Hepatic stellate cell (primary cell): Measurements from ENCODE around the gene RAB10.
A peak's percentile ranks its signal among the peaks of the same experiment; 100 is the strongest.
"Not testable (repeated sequence)": the region's sequence is repeated elsewhere in the genome, so short reads cannot be mapped to it uniquely, and the experiment has no call there.

Source experiments
- DNase-seq: peaks from one replicate; pipeline ENCODE4 v3.0.0; 2011; ENCODE audit warnings: low spot score

RAB10 gene

DNA sequence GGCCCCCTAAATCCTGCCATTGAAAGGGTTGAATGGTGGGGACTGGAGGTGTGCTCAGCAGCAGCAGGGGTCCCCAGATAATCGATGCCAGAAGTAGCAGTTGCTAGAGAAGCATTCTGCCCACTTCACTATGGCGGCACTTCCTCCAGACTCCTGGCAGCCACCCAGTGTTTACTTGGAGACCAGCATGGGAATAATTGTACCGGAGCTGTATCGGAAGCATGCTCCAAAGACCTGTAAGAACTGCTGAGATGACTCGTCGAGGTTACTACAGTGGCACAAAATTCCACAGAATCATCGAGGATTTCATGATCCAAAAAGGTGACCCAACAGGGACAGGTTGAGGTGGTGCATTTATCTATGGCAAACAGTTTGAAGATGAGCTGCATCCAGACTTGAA lies 128.0 kb downstream of the RAB10 start:
- no peak for DNase-seq

DNA sequence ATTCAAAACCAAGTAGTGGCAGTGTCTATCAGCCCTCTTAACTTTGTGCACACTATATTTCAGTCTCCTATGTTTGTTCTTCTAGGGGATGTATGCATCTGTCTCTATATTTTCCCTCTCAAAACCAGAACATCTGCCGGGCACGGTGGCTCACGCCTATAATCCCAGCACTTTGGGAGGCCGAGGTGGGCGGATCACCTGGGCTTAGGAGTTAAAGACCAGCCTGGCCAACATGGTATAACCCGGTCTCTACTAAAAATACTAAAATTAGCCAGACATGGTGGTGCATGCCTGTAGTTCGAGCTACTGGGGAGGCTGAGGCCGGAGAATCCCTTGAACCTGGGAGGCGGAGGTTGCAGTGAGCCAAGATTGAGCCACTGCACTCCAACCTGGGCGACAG lies 129.1 kb downstream of the RAB10 start:
- DNase-seq, result no peak

DNA sequence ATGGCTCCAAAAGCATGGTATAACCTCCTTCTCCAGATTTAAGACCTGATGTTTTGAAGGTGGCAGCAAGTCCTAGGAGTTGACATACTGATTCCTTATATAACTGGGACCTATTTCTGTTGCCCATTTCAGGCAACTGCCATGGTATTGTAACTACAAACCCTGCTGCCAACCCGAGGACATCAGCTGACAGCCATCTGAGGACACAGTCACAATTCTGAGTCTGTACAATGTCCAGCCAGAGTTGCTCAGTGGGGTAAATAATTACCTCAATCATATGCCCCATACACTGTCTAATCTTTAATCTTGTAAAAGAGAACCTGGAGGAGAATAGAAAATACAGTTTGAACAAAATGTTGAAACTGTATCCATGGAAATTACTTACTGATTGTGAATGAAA lies 130.3 kb downstream of the RAB10 start:
- DNase-seq, result no peak

DNA sequence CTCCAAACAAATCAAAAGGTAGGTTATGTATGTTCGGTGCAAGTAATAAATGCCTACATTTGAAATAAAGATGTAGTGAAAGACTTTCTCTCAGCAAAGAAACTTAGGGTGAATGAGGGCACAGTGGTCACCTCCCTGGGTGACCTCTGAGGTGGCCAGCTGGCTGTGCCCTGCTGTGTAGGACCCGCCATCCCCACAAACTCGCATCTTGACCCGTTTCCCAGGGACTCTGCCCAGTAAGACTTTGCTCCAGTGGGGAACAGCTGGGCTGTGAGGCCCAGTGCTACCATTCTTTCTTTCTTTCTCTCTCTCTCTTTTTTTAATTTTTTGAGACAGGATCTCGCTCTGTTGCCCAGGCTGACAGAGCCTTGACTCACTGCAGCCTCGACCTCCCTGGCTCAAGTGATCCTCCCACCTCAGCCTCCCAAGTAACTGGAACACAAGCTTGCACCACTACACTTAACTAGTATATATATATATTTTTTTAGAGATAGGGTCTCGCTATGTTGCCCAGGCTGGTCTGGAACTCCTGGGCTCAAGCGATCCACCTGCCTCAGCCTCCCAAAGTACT lies 130.8 kb downstream of the RAB10 start:
- no peak for DNase-seq

DNA sequence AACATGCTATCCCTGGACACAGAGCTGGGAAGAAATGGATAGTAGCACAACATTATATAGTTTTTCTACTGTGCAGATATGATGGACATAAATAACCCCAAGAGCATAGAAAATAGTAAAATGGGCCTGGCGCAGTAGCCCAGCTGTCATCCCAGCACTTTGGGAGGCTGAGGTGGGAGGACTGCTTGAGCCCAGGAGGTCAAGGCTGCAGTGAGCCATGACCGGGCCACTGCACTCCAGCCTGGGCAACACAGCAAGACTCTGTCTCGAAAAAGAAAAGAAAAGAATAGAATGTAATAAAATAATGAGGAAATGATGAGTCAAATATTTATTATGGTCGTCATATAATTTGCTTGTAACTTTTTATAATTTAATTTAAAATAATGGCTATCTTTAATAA lies 131.5 kb downstream of the RAB10 start:
- DNase-seq, result no peak

DNA sequence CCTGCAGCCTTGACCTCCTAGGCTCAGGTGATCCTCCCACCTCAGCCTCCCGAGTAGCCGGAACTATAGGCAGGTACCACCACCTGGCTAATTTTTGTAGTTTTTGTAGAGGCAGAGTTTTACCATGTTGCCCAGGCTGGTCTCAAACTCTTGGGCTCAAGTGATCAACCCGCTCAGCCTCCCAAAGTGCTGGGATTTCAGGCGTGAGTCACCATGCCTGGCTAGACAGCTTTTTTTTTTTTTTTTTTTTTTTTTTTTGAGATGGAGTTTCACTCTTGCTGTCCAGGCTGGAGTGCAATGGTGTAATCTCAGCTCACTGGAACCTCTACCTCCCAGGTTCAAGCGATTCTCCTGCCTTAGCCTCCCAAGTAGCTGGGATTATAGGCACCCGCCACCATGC lies 132.7 kb downstream of the RAB10 start:
- not testable (repeated sequence) for DNase-seq

DNA sequence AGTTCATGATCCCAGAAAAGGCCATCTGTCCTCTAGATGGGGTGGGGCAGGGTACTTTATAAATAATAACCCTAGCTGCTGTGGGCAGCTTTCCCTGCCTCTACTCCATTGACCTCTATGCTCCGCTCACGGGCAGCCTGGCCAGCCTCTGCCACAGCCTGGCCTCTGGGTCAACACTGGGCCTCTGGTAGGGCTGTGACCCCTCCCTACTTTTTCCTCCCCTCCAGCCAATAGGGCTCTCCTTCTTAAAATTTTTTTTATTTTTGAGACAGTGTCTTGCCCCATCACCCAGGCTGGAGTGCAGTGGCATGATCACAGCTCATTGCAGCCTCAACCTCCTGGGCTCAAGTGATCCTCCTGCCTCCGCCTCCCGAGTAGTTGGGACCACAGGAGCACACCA lies 134.9 kb downstream of the RAB10 start:
- no peak for DNase-seq

DNA sequence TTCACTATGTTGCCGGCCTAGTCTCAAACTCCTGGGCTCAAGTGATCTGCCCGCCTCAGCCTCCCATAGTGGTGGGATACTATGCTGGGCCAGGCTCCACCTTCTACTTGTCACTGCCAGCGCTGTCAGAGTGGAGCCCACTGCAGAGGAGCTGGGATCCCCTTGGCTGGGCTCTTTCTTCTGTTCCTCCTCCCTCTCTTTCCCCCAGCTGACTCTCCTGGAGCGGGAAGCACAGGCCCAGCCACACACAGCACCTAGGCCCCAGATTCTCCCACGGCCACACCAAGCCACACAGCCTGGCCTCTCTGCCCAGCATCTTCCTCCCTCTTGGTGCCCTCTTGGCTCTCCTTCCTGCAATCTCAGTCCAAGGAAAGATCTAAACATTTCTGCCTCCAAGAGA lies 135.3 kb downstream of the RAB10 start:
- no peak for DNase-seq

DNA sequence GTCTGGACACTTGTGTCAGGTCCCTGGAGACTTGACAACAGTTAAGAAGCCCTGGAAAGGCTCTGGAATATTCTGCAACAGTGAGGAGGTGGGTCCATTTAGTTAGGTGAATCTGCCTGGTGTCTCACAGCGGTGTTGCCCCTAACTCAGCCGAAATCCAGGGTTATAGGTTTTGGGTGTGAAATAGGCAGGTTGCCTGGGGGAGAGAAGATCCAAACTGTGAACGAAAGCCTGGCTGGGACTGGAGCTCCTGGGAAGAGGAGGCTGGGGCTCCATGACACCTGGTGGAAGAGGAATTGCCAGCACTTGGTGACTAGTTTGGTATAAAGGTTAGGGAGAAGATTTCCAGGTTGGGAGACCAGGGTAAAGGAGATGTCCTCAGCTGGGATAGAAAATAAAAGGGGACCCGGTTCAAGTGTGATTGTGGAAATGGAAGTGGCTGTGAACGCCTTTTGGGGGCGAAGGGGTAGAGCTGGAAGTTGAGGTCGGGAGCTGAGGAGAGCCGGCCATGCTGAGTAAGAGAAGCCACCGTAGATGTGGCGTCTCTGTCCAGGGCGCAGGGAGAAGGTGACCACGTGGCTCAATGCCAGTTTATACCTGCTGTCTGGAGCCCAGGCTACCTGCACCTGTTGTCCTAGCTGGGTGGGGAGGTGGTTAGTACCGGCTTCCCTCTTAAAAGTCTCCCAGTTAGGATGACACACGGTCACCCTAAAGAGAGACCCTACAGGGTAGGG lies 136.0 kb downstream of the RAB10 start:
- no peak for DNase-seq

DNA sequence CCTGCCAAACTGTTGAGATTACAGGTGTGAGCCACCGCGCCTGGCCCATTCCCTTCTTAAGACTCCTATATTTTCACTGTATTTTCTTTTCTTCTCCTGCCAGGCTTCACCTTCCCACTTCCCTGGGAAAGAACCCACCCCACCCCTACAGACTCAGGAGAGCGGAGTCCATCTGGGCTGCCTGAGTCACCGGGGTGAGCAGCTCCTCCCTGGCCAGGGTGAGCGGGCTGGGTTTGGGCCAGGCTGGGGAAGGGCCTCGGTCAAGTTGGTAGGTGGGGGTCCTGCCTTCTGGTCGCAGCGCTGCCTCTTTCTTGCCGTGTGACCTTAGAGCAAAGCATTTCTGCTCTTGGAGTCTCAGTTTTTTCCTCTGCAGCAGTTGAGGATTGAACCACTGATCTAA lies 136.9 kb downstream of the RAB10 start:
- DNase-seq, result no peak

DNA sequence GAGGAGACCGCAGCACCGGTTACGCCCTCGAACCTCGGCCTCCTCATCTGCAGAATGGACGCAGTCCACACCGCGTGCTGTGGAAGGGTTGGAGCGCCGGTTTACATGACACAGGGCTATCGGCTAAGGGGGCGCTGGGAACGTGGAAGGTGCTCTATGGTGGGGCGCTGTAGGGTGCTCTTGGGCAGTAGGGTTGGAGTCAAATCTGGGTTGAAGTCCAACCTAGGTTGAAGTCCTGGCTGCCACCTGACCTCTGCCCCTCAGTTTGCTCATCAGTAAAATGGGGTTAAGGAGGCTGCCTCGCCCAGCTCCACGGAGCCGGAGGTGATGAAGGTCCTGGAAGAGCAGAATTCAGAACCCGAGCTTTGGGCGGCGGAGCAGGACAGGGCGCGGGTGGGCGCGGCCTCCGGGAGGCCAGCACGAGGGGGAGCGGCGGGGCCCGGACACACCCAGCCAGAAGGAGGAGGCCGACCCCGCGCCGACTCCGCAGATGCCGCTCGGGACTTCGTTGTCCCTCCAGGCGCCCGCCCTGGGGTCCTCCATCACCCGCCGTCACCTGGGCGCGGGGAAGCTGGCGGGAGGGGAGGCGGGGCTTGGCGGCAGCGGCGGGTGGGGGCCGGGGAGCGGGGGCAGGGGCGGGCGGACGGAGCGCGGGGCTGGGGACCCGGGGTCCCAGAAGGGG lies 138.4 kb downstream of the RAB10 start:
- no peak for DNase-seq

DNA sequence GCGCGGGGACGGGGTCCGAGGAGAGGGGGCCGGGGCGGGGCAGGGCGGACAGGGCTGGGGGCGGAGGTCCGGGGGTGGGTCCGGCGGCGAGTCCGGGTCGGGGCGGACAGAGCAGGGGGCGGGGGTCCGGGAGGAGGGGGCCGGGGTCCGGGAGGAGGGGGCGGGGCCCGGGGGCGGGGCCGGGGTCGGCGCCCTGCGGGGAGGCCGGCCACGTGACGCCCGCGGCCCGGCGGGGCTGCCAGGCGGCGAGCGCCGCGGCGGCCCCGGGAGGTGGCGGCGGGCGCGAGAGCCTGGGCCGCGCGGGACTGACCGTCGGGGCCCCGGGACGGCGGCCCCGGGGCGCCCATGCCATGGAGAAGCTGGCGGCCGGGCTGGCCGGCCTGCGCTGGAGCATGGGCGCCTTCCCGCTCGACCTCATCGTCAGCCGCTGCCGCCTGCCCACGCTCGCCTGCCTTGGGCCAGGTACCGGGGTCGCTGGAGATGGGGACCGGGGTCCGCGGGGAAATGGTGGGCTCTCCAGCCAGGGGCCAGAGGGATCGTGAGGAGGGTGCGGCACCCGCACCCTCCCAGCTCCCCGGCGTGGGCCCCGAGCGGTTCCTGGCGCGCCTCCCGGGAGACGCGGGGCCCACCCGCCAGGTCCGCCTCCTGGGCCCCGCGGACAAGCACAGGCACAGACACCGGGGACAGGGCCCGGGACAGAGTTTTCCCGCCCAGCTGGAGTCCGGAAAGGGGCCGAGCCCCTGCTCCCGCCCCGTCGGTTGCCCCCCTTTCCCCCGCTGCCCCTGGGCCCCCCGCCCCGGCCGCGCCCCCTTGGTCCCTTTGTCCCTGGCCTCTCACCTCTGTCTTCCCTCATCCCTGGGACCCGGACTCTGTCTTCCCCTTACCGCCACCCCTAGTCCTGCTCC lies 139.2 kb downstream of the RAB10 start, which contains the start of gene GAREM2:
Gene GAREM2 (plus strand): TSS at position 218 of the 905 bp plus-strand sequence. CDS start 133 bp downstream, at position 351.
- DNase-seq, result no peak

DNA sequence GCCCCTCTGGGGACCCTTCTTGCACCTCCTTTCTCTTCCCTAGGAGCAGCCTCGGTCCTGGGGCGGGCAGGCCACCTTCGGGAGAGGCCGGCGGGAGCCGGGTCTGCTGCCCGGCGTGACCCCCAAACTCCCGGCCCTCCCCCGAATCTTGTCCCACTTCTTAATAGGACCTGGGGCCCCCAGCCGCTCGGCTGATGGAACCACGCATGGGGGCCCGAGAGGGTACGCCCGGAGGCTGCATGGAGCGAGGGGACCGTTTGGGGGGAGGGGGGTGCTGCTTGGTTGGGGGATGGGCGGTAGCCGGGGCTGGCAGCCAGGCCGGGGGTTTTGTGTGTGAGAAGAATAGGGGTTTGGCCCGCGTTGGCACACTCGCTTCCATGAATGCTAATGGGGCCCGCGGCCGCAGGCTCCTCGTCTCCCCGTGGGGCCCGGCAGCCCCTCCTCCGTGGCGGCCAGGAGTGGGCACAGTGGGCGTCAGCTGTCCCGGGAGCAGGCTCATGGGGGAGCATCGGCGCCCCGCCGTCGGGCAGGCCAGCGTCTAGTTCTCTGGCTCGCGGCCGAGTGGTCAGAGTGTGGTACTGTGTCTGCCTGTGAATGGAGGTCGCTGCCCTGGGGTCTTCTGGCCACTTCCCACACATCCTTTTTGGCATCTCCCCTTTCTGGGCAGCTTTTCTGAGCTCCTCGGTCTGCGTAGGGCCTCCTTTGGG lies 140.0 kb downstream of the RAB10 start:
- DNase-seq, result no peak

DNA sequence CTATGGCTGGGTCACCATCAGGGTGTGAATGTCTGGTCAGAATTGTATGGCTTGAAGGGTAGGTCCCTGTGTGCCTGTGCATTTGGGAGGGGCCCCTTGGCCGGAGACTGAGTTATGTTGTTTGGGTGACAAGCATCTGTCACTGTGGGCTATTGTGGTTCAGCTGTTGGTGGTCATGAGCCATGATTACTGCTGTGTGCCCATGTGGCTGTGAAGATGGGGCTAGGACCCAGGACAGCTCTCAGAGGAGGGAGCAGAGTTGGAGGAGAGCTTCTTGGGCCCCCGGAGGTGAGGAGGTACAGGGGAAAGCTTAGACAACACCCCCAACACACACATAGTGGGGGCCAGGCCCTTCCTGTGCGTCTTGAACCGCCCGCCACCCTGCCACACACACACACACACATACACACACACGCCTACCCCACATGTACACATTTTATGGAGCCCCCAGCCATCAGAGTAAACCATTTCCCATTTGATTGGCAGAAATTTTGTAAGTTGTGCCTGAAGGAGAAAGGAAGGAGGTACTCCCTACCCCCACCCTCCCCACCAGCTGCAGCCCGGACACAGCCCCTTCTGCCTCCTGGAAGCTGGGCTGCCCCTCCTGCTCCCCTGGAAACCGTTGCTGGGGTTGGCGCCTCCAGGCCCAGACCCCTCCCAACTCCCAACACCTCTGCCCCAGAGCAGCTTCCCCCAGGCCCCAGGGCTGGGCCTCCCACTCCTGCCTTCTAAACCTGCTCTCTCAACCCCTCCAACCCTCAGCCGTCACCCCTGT lies 141.0 kb downstream of the RAB10 start:
- DNase-seq, result no peak

DNA sequence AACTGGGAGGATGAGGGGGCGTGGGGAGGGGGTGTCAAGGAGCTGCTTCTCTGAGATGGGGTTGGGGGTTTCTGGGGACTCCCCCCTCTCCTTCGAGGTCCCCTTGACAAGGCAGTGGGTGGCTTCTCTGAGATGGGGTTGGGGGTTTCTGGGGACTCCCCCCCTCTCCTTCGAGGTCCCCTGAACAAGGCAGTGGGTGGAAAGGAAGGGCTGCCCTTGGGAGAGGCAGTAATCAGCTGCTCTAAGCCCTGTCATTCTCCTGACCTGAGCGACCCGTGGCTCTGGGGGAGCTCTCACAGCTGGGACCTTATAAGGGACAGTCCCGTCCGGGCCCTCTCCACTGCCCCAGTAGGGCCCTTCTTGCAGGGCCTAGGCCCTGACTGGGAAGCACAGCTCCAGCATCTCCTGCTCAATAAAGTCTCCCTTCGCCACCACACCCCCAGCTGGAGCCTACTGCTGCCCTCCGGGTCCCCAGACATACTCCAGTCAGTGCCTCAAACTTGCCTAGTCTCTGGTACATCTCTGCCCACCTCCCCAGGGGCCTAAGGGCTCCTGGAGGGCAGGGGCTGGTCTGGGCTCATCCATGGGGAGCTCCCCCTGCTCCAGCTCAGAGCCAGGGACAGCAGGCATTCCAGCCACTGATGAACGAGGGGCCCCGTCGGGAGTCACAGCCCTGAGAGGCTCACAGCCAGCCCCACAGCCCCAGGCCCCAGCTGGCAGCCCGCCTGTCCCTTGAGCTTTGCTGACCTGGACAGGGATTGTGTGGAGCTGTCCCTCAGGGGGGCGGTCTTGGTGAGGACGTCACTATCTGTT lies 141.8 kb downstream of the RAB10 start:
- DNase-seq, result no peak

DNA sequence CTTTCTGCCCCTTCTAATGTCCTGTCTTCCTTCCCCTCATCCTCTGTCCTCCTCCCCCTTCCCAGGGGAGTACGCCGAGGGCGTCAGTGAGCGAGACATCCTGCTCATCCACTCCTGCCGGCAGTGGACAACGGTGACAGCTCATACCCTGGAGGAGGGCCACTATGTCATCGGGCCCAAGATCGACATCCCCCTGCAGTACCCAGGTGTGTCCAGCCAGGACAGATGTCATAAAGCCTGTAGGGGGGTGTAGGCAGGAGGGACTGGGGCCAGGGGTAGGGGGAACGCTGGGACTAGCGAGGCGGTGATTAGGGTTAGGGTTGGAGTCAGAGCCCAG lies 142.4 kb downstream of the RAB10 start:
- DNase-seq, result no peak

DNA sequence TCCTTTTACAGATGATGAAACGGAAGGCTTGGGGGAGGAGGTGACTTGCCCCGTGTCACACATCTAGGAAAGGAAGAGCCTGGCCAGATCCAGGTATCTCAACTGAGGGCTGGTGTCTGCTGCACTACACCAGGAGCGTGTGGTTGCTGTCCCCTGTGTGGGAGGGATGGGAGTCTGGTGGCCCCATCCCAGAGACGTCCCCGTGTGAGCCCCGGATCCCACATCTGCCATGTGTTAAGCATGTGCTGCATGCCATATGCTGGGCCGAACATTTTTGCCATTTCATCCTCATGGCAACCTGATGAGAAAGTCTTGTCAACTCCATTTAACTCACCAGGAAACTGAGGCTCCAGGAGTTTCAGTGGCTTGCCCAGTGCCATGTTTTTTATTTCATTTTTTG lies 143.2 kb downstream of the RAB10 start:
- no peak for DNase-seq

DNA sequence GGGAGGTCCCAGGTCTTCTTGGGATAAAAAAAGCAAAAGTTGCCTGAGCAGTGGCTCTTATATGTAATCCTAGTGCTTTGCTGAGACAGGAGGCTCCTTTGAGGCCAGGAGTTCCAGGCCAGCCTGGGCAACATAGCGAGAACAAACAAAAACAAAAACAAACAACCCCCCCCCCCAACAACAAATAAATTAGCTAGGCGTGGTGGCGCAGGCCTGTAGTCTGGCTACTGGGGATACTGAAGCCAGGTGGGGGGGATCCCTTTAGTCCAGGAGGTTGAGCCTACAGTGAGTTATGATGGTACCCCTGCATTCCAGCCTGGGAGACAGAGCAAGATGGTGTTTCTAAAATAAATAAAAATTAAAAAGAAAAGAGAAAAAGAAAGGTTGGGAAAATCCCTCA lies 144.4 kb downstream of the RAB10 start:
- no peak for DNase-seq

DNA sequence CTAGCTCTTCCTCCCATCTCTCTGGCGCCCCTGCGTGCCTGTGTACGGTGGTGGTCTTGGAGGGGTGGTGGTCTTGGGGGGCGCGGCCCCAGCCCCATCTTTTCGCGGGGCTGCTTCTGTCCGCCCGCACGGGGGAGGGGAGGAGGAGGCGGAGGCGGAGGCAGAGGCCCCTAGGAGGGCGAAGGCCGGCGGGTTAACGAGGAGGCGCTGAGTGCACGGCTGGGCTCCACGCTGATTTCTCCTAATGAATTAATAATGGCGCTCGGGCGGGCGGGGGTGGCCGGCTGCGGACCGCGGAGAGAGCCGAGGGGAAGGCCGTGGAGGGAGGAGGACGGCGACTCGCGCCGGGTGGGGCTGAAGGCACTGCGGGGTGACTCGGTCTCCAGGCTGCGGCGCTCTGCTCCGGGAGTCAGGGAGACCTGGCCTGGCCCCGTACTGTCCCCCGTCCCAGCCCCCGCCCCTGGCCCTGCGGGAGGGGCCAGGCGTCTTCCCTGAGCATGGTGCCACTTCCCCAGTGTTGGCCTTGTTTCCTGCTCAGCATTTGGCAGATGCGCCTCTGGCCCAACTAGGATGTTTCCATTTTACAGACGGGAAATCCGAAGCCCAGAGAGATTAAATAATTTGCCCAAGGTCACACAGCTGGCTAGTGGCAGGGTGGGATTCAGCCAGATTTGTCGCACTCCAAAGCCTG lies 145.0 kb downstream of the RAB10 start:
- peak; percentile 56 for DNase-seq
